Measurements from ENCODE around the gene TTC28. TPM values are rescaled to one million over a fixed set of nuclear protein-coding genes. Genes with fewer than 3 reads are reported as not detected.

TTC28 gene
- total RNA-seq, 1 donor from 2014 or later: 1.3 TPM

DNA sequence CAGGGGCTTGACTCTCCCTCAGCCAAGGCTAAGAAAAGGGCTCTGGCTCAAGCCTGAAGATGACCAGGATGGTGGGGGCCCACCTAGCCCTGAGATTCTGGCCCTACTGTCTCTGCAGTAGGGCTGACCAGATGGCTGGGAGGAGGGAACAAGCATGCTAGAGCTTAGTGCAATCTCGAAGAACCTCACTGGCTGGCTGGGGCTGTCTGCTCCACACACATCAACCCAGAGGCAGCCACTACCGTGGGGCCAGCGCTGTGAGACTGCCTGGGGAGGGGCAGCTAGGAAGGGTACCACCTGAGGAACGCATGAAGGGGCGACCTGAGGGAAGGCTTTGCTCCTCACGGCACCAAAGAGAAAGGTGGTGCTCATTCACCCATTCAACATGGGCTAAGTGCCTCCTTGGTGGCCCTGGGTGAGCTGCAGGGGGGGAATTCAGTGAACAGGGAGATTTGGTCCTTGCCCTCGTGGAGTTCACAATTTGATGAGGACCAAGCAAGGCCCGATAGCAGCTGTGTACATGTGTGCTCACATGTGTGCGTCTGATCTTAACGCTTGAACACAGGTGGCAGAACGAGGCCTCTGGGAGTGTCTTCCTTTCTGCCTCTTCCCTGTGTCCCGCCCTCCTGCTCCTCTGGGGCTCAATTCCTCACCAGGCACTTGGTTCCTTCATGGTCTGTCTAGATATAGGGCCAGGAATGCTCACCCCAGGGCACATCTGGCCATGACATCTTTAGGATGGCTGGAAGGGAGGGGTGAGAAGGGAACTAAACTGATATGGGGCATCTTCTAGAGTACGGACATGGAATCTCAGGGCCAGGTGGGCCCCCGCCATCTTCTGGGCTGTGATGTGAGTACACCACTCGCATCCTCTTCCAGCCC, 658.3 kb downstream of the TTC28 start:
- no peak for DNase-seq
- H3K27ac Mint-ChIP-seq: no peak overlapping the region
- H3K4me1 Mint-ChIP-seq: peaks cover 2% of the 10 kb centered on the region

DNA sequence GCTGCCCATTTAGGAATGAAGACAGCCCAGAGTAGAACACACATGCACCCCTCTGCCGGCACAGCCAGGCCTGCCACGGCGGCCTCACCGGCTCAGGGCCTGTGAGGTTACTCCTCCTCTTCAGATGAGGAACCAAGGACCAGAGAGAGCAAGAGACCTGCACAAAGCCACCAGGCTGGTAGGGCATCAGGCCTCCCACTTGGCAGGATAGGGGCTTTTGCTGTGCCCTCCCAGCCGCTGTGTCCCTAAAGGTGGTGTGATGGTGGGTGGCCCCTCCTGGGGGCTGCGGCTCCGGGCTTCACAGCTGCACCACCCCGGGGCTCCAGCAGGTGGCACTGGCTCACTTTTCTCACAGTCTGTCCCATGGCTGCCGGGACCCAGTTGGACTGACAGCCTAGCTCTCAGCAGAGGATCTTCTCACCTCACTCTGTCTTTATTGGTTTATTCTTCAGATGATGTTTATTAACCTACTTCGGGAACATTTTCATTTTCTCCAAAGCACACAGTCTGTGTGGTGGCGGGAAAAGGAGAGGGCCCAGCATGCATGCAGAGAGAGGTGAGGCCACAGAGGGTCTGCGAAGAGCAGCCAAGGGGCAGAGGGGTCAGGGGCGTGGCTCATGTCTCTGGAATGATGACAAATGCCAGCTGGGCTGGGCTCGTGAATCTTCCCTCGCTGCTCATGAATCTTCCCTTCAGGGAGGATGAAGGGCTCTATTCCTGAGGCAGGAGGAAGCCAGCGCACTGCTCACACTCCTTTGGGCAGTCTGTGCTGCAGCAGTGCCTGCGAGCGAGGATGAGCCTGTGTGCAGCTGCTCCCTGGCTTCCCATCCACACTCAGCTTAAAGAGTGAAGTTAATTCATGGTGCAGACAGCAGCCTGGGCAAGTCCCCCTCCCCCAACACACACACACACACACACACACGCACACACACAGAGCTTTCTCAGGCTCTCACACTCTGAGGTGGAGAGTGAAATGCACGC, 659.5 kb downstream of the TTC28 start:
- Mint-ChIP-seq H3K27me3 (no peaks in the 10 kb centered on the region), H3K4me3 (no peak overlapping the region), H3K27ac (no peak overlapping the region), H3K9me3 (no peaks in the 10 kb centered on the region), H3K4me1 (peaks cover 2% of the 10 kb centered on the region), H3K36me3 (ENCODE audit: low read depth) (no peaks in the 10 kb centered on the region)
- intact Hi-C loops (cut with micrococcal nuclease): loop anchor here (1.0 kb wide), 2 partner anchors 422 to 574 kb away; no protein-coding TSS in a partner anchor
- DNase-seq: peak; percentile 89

More for the DNA sequence above, 658.3 kb downstream of the TTC28 start:
- Mint-ChIP-seq H3K27me3 (no peaks in the 10 kb centered on the region), H3K36me3 (ENCODE audit: low read depth) (no peaks in the 10 kb centered on the region), H3K9me3 (no peaks in the 10 kb centered on the region), H3K4me3 (no peak overlapping the region)
- intact Hi-C loops (cut with micrococcal nuclease): no loop called here

DNA sequence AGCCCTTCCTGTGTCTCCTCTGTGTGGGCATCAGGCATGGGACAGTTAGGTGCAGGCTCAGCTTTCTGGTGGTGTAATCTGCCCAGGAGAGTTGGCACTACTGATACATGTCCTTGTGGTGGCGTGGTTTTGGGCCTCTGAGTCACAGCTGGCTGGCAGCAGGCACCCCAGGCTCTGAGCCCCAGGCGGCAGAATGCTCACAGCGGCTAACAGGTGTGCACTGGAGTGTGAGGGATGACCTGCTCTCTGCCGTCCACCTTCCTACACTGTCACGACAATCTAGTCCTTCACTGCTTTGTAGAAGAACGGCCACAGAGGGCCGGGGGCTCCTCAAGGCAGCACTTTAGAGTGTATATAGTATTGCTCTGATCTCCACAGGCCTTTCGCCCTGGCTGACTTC, 660.3 kb downstream of the TTC28 start:
- no peak for DNase-seq
- no peaks in the 10 kb centered on the region for H3K27me3 Mint-ChIP-seq
- H3K9me3 Mint-ChIP-seq: no peaks in the 10 kb centered on the region
- peaks cover 2% of the 10 kb centered on the region for H3K4me1 Mint-ChIP-seq
- H3K4me3 Mint-ChIP-seq: no peak overlapping the region
- H3K36me3 Mint-ChIP-seq (ENCODE audit: low read depth): no peaks in the 10 kb centered on the region
- H3K27ac Mint-ChIP-seq: no peak overlapping the region
- intact Hi-C loops (cut with micrococcal nuclease): no loop called here

DNA sequence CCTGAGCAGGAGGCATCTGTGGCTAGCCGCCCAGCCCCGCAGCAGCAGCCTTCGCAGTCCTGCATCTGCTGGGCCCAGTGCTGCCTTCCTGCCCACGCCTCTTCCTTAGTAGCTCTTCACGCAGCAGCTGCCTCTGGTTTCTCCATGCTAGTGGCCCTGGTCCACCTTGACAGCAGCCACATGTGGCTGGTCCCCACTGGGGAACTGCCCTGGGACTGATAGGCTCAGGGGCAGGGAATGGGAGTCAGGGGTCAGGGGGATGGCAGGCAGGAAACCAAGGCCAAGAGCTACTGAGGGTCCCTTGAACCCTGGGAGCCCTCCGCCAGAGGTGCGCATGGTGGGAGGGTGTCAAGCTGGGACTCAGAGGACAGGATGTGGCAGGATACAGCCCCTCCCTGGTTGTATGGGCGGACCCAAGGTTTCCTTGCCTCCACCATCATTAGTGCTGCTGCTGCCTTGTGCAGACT, 661.1 kb downstream of the TTC28 start:
- peaks cover 2% of the 10 kb centered on the region for H3K4me1 Mint-ChIP-seq
- no peak overlapping the region for H3K4me3 Mint-ChIP-seq
- no peak for DNase-seq
- H3K27me3 Mint-ChIP-seq: no peaks in the 10 kb centered on the region
- no peak overlapping the region for H3K27ac Mint-ChIP-seq
- H3K9me3 Mint-ChIP-seq: no peaks in the 10 kb centered on the region
- intact Hi-C loops (cut with micrococcal nuclease): no loop called here
- H3K36me3 Mint-ChIP-seq (ENCODE audit: low read depth): no peaks in the 10 kb centered on the region

DNA sequence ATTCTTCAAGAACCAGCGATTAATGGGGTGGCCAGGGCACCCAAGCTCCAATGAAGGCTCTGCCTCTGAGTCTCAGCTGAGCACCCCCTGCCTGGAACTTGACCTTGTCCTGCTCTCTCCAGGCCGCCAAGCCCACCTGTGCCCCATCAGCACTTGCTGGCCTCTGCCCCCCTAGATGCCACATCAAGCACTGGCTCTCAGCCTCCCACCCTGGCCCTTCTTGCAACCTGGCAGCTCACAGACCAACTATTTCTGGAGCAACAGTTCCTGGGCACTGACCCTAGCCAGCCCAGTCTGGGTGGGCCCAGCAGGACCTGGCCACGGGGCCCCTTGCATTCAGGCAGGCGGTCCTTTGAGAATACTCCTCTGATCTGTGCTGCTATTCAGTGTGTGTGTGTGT, 661.8 kb downstream of the TTC28 start:
- Mint-ChIP-seq H3K4me1 (peaks cover 2% of the 10 kb centered on the region), H3K9me3 (no peaks in the 10 kb centered on the region), H3K27me3 (no peaks in the 10 kb centered on the region), H3K27ac (no peak overlapping the region), H3K4me3 (no peak overlapping the region), H3K36me3 (ENCODE audit: low read depth) (no peaks in the 10 kb centered on the region)
- intact Hi-C loops (cut with micrococcal nuclease): no loop called here
- DNase-seq: no peak

DNA sequence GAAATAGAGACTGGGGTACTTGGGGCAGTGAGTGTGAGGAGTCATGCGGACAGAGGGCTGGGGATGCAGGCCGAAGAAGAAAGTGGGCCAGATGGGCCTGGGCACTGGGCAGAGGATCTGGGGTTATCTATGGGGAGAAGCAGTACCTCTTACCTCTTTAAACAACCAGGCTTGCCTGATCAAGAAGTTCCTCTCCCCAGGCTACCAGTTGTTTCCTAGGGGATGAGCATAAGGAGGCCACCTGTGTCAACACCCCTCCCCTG, 662.2 kb downstream of the TTC28 start:
- Mint-ChIP-seq H3K36me3 (ENCODE audit: low read depth) (no peaks in the 10 kb centered on the region), H3K9me3 (no peaks in the 10 kb centered on the region), H3K27ac (no peak overlapping the region), H3K4me3 (no peak overlapping the region), H3K27me3 (no peaks in the 10 kb centered on the region), H3K4me1 (peaks cover 2% of the 10 kb centered on the region)
- intact Hi-C loops (cut with micrococcal nuclease): no loop called here
- no peak for DNase-seq

DNA sequence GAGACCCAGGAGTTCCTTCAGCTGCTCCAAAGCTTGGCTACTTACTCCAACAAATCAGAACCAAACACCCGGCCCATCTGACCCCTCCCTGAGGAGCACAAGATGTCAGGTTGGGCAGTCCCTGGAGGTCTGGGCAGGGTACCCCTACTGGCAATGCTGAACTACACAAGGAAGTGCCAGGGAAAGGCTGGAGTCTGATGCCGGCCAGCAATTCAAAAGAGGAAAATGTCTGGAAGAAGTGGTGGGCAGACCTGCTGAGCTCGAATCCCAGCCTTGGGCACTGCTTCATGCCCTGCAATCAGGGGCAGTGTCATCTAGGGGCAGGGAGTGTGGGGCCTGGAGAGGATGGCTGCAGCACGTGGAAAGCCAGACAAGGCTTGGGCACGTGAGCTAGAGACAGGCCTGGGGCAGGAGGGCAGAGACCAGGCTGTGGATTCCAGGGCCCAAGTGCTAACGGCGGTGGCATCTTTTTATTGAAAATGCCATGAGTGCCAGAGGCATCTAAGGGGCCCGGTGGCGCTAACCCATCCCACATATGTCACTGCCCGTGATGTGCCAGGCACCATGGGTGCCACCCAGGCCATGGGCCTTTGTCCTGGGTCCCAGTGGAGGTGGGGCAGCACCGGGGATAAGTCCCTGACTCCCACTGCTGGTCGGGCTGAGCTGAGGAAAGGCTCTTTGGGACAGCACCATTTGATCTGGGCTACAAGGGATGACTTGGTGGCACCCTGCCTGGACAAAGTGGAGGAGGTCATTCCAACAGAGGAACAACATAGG, 662.7 kb downstream of the TTC28 start:
- Mint-ChIP-seq H3K9me3 (no peaks in the 10 kb centered on the region), H3K36me3 (ENCODE audit: low read depth) (no peaks in the 10 kb centered on the region), H3K4me3 (no peak overlapping the region), H3K27me3 (no peaks in the 10 kb centered on the region), H3K27ac (no peak overlapping the region), H3K4me1 (peaks cover 2% of the 10 kb centered on the region)
- intact Hi-C loops (cut with micrococcal nuclease): no loop called here
- DNase-seq: no peak

DNA sequence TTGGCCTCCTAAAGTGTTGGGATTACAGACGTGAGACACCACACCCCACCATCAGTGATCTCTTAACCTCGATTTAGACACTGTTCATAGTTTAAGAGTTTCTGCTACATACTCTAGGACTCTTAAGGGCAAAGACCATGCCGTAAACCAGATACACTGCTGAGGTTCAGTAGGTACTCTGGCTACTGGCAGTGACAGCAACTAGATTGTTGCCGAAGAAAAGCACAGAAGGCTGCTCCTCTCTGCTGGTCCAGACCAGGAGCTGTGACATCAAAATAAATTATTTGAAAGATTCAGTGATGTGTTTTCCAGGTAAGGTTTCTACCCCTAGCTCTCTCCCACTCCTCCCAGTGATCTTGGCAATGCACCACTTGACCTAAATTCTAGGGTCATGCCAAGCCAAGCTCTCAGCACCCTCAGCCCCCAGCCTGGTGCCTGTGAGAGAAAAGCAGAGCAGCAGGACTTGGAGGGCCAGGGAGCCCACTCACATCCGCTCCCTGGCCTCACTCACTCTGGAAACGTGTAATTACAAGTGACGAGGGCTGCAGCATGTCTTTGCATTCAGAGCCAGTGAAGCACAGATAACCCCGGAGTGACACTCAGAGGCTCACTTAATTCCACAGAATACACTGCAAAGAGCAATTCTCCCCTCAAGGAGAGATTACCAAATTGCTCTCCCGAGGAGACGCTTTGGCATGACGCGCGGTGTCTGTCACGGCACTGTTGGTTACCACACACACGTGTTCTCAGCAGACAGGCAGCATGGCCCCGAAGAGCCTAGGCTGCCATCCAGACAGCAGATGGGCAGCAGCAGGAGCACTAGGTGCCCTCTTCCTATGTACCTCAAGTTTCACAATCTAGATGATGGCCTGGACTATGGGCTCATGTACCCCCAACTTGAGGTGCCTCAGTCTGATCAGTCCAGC, 663.7 kb downstream of the TTC28 start:
- intact Hi-C loops (cut with micrococcal nuclease): no loop called here
- Mint-ChIP-seq H3K9me3 (no peaks in the 10 kb centered on the region), H3K27me3 (no peaks in the 10 kb centered on the region), H3K4me3 (no peak overlapping the region), H3K4me1 (peaks cover 2% of the 10 kb centered on the region), H3K27ac (no peak overlapping the region), H3K36me3 (ENCODE audit: low read depth) (no peaks in the 10 kb centered on the region)
- no peak for DNase-seq

DNA sequence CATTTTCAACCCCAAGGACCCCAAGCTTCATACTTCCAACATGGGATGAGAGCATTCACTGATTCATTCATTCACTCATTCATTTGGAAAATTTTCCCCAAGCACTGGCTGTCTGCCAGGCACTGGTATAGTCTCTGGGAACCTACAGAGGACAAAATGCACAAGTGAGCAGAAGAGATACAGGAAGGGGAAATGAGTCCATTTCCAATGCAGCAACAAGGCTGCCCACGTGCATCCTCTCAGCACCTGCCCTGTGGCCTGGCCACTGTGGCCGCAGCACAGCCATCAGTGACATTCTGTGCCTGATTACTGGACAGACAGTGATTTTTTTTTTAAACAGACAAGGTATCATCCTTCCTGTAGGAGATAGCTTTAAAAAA, 664.6 kb downstream of the TTC28 start:
- Mint-ChIP-seq H3K4me3 (no peak overlapping the region), H3K27me3 (no peaks in the 10 kb centered on the region), H3K27ac (no peak overlapping the region), H3K4me1 (no peaks in the 10 kb centered on the region), H3K9me3 (no peaks in the 10 kb centered on the region), H3K36me3 (ENCODE audit: low read depth) (no peaks in the 10 kb centered on the region)
- intact Hi-C loops (cut with micrococcal nuclease): no loop called here
- no peak for DNase-seq

DNA sequence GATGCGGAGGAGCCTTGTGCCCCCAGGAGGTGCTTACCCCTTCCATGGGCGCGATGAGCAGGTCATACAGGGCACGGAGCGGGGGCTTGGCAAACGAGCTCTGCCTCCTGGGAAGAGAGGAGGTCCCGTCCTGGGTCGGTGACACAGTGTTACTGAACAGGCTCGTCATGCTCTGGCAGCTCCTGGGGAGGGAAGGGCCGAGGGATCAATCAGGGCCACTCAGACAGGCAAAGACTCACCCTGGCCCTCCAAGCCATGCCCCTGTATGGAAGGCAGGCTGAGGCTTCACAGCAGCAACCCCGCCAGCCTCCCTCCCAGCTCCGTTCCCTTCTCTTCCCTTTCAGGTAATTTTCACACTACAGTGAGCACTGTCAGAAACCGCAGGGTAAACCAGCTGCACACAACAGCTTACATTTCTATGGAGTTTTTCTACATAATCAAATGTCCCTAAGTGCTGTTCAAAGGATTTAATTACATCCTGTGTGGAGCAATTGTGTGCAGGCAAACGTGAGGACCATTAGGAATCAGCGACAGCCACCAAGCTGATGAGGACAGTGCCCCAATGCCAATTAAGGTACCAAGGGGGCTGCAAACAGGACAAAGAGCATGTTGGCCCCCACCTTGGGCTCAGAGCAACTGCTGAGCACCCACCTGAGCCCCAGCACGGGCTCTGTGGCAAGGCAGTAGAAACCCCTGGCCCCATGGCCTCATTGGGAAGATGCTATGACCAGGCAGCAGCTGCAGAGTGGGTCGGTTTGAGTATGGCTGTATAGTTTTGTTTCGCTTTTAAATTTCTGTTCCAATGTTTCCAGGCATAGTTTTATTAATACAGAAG, 665.2 kb downstream of the TTC28 start:
- no peak for DNase-seq
- H3K4me3 Mint-ChIP-seq: no peak overlapping the region
- intact Hi-C loops (cut with micrococcal nuclease): no loop called here
- no peaks in the 10 kb centered on the region for H3K4me1 Mint-ChIP-seq
- H3K27me3 Mint-ChIP-seq: no peaks in the 10 kb centered on the region
- no peaks in the 10 kb centered on the region for H3K36me3 Mint-ChIP-seq (ENCODE audit: low read depth)
- no peak overlapping the region for H3K27ac Mint-ChIP-seq
- H3K9me3 Mint-ChIP-seq: no peaks in the 10 kb centered on the region

DNA sequence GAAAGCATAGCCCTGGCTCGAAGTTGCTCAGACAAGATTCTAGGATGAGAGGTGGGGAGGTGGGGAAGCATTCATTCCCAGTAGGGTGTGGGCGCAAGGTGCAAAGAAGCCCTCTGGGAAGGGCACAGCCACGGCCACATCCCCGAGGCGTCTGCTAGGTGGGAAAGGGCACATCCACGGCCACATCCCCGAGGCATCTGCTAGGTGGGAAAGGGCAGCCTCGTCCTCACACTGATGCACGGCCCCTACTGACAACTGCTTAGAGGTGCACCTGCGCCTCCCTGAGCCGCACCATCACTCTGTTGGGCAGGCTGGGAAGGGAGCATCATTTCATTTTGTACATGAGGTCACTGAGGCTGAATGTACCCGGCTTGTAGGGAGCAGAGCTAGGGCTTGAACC, 666.0 kb downstream of the TTC28 start:
- Mint-ChIP-seq H3K27me3 (no peaks in the 10 kb centered on the region), H3K36me3 (ENCODE audit: low read depth) (no peaks in the 10 kb centered on the region), H3K27ac (no peak overlapping the region), H3K4me3 (no peak overlapping the region), H3K9me3 (no peaks in the 10 kb centered on the region), H3K4me1 (no peaks in the 10 kb centered on the region)
- intact Hi-C loops (cut with micrococcal nuclease): no loop called here
- DNase-seq: no peak

DNA sequence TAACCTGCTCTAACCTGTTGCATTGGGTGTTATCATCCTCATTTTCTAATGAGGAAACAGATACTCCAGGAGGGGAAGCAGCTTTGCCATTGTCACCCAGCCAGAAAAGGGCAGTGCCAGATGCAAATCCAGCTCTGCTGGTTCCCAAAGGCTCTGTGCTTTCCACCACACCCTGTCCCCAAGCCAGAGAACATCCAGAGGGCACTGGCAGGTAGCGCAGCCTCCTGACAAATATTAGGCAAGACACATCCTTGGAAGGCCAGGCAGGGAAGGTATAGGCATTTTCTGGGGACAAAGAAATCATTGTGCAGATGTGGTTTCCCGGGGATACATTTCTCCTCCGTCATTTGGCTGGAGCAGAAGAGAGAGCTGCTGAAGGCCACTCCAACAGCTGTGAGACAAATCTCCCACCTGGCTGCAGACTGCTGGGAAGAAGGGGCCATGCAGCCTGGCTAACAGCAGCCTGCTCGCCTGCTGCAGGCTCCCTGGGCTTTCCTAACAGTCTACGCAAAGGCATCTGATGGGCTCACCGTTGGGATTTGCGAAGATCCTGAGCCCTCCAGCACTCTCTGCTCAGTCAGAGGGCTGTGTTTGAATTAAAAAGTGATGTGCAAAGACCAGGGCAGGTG, 666.7 kb downstream of the TTC28 start:
- Mint-ChIP-seq H3K4me1 (no peaks in the 10 kb centered on the region), H3K36me3 (ENCODE audit: low read depth) (no peaks in the 10 kb centered on the region), H3K27me3 (no peaks in the 10 kb centered on the region), H3K9me3 (no peaks in the 10 kb centered on the region), H3K27ac (no peak overlapping the region), H3K4me3 (no peak overlapping the region)
- no peak for DNase-seq
- intact Hi-C loops (cut with micrococcal nuclease): no loop called here
